Prostate gland (tissue), 2 donors: Measurements from ENCODE around the gene SMCP. TPM values are rescaled to one million over a fixed set of nuclear protein-coding genes. Genes with fewer than 3 reads are reported as not detected.
A peak's percentile ranks its signal among the peaks of the same experiment; 100 is the strongest.

Source experiments
- DNase-seq: peaks from one replicate; pipeline ENCODE4 v3.0.0-alpha.2; 2019; ENCODE audit warnings: low spot score
- H3K27ac ChIP-seq, 2 donors: fragments of 200-600 bp; sonication (generic); 2 replicates each; pipeline ENCODE4 v1.5.1; 2017 to 2019
- H3K27me3 ChIP-seq: fragments of 200-600 bp; sonication (generic); replicated peaks from 2 replicates; pipeline ENCODE4 v1.5.1; 2019; ENCODE audit not compliant: insufficient read depth
- H3K36me3 ChIP-seq, 2 donors: fragments of 200-600 bp; sonication (generic); 1 replicate in 1 of 2; 2 replicates in 1 of 2; pipeline versions ENCODE4 v1.5.1 to v1.8.1; 2017 to 2019
- H3K4me1 ChIP-seq: fragments of 200-600 bp; sonication (generic); replicated peaks from 2 replicates; pipeline ENCODE4 v1.5.1; 2019
- H3K4me3 ChIP-seq, 2 donors: fragments of 200-600 bp; sonication (generic); 2 replicates each; pipeline ENCODE4 v1.5.1; 2017 to 2019
- H3K9me3 ChIP-seq: fragments of 200-600 bp; sonication (generic); 2 replicates; pipeline ENCODE4 v1.5.1; 2017
- POLR2A ChIP-seq: fragments of 450-650 bp; IDR thresholded peaks from one replicate; pipeline ENCODE4 v1.6.1; 2016; ENCODE audit warnings: antibody characterized with exemption, mild to moderate bottlenecking
- POLR2AphosphoS5 ChIP-seq: sonication (generic); formaldehyde crosslinking; IDR thresholded peaks from one replicate; pipeline ENCODE4 v1.6.1; 2017; ENCODE audit warnings: antibody characterized with exemption
- WGBS: methylation state at CpG from one replicate; pipeline ENCODE4 v1.1.5; 2018; 5-methylcytosine and 5-hydroxymethylcytosine counted together
- intact Hi-C: fragments of 100-400 bp; cut with DNase I; formaldehyde crosslinking; loops from one replicate; pipeline ENCODE4 v1.14.2; 2022
- total RNA-seq, 2 donors: library from RNA; depleted of rRNA; stranded (reverse); fragments of >200 nt; gene quantifications; one replicate each; pipeline ENCODE4 v1.1.0, GENCODE V29; 2016
- TF ChIP-seq, protein P1 (sequence below), 4 experiments: fragments of 200-600 bp in 2 of 4; fragments of 450-650 bp in 2 of 4; sonication (generic) in 2 of 4; IDR thresholded peaks; 1 replicate in 3 of 4; 2 replicates in 1 of 4; pipeline ENCODE4 v1.5.1; 2016 to 2019; ENCODE audit warnings: antibody characterized with exemption in 4 of 4, mild to moderate bottlenecking in 2 of 4, moderate library complexity in 2 of 4

The SMCP gene
- total RNA-seq, 2 donors from 2014 or later = 36.5 TPM; not detected in 1

DNA sequence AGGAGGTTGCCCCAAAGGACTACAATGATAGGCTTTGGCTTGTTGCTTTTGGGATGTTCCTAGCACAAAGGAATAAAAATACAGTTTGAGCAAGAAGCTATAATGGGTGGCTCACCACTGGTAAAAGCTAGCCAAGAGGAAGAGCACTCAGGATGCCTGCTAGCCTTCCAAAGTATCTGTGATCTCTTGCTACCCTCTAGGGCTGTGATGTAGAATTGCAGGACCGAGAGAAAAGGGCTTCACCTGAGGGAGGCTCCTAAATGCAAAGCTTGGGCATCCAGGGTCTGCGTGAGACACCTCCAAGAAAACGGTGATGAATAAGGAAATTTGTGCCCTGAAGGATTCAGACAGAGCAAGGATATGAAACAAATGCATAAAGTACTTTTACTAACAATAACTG, 48.0 kb downstream of the SMCP start:
- WGBS = 72% methylated on average over 3 of the region's 3 CpGs
- H3K4me1 ChIP-seq = no peaks in the 10 kb centered on the region
- H3K27ac ChIP-seq = no peak overlapping the region
- intact Hi-C loops = no loop called here
- DNase-seq = no peak
- H3K36me3 ChIP-seq = no peaks in the 10 kb centered on the region
- no peaks in the 10 kb centered on the region for H3K27me3 ChIP-seq
- no peak overlapping the region for H3K4me3 ChIP-seq
- no peaks in the 10 kb centered on the region for H3K9me3 ChIP-seq
- TF ChIP-seq POLR2A (no peak), POLR2AphosphoS5 (no peak)
- TF ChIP-seq, protein P1, sequence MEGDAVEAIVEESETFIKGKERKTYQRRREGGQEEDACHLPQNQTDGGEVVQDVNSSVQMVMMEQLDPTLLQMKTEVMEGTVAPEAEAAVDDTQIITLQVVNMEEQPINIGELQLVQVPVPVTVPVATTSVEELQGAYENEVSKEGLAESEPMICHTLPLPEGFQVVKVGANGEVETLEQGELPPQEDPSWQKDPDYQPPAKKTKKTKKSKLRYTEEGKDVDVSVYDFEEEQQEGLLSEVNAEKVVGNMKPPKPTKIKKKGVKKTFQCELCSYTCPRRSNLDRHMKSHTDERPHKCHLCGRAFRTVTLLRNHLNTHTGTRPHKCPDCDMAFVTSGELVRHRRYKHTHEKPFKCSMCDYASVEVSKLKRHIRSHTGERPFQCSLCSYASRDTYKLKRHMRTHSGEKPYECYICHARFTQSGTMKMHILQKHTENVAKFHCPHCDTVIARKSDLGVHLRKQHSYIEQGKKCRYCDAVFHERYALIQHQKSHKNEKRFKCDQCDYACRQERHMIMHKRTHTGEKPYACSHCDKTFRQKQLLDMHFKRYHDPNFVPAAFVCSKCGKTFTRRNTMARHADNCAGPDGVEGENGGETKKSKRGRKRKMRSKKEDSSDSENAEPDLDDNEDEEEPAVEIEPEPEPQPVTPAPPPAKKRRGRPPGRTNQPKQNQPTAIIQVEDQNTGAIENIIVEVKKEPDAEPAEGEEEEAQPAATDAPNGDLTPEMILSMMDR (IDR thresholded peaks at IDR 0.05) = peak in 1 of 4 experiments; percentile 14

DNA sequence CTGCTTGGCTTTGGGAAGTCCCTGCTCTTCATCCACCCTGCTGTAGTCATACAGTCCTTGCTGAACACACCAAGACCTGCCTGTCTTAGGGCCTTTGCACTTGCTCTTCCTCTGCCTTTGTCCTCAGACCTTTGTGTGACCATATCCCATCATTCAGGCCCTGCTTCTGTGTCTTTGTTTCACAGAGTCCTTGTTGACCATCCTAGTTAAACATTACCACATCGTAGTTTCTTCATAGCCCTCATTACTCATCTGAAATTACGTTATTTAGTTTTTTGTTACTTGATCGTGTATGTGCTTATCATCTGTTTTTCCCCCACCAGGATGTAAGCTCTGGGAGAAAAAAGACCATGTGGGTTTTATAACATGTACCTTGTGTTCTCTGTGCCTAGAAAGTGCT, 50.5 kb downstream of the SMCP start:
- no peaks in the 10 kb centered on the region for H3K9me3 ChIP-seq
- no peaks in the 10 kb centered on the region for H3K4me1 ChIP-seq
- TF ChIP-seq, protein P1 (IDR thresholded peaks at IDR 0.05) = no peak
- no peak for TF ChIP-seq POLR2A
- TF ChIP-seq POLR2AphosphoS5 = no peak
- 48% methylated on average over 3 of the region's 3 CpGs for WGBS
- H3K4me3 ChIP-seq = no peak overlapping the region
- no peak overlapping the region for H3K27ac ChIP-seq
- intact Hi-C loops = no loop called here
- DNase-seq = no peak
- H3K36me3 ChIP-seq = no peaks in the 10 kb centered on the region
- no peaks in the 10 kb centered on the region for H3K27me3 ChIP-seq

DNA sequence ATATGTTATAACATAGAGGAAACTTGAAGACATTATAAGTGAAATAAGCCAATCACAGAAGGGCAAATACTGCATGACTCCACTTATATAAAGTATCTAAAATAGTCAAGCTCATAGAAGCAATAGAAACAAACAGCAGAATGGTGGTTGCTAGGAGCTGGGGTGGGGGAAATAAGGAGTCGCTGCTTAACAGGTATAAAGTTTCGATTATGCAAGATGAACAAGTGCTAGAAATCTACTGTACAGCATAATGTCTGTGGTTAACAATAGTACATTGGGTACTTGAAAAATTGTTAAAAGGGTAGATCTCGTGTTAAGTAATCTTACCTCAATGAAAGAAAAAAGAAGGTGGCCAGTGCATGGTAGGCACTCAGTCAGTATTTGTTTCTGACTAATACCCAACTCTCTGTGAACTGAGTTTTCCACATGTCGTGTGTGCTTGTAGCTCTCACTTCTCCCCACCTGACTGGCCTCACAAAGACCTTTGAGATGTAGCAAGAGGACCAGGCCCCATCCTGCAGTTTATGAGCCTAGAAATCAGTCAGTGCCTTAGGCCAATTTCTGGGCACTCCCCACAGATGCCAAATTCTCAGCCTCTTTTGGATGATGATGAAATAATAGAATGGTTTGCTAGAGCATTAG, 54.2 kb downstream of the SMCP start:
- Histone ChIP-seq H3K27ac (no peak overlapping the region), H3K4me3 (no peak overlapping the region), H3K36me3 (no peaks in the 10 kb centered on the region), H3K9me3 (no peaks in the 10 kb centered on the region), H3K4me1 (no peaks in the 10 kb centered on the region), H3K27me3 (no peaks in the 10 kb centered on the region)
- TF ChIP-seq POLR2AphosphoS5 = no peak
- TF ChIP-seq, protein P1 (IDR thresholded peaks at IDR 0.05) = no peak
- no peak for TF ChIP-seq POLR2A
- WGBS = 65% methylated on average over 4 of the region's 4 CpGs
- intact Hi-C loops = no loop called here
- no peak for DNase-seq

DNA sequence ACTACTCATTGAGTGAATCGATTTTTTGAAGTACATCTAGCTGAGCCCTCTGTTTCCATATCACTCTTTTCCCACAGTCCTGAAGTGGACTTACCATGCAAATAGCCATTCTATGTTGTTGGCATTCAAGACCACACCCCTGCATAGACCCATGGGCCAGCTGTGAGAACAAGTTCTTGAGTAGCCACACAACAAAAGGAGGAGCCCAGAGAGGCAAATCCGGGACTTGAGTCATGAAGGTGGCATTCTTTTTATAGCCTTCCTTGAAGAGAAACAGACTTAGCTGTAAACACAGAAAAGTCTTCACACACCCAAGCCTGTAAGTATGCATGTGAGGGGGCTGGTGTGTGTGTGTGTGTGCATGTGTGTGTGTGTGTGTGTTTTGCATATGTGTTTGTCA, 55.1 kb downstream of the SMCP start:
- Histone ChIP-seq H3K4me3 (no peak overlapping the region), H3K9me3 (no peaks in the 10 kb centered on the region), H3K27me3 (no peaks in the 10 kb centered on the region), H3K4me1 (no peaks in the 10 kb centered on the region), H3K36me3 (no peaks in the 10 kb centered on the region), H3K27ac (no peak overlapping the region)
- no peak for DNase-seq
- 65% methylated on average over 2 of the region's 2 CpGs for WGBS
- intact Hi-C loops = no loop called here
- TF ChIP-seq POLR2A = no peak
- no peak for TF ChIP-seq POLR2AphosphoS5
- TF ChIP-seq, protein P1 (IDR thresholded peaks at IDR 0.05) = no peak

Other genes starting within 250 kb of the SMCP start
- gene LCE2D, start 214.9 kb upstream of the SMCP start, total RNA-seq = not detected
- 1 to 10 TPM in 1 of 2 donors, not detected in 1; 1.8 TPM for gene LCE2C, start 203.0 kb upstream of the SMCP start, total RNA-seq
- gene LCE2B, start 192.2 kb upstream of the SMCP start, total RNA-seq = 1 to 10 TPM in 1 of 2 donors, not detected in 1; 3.2 TPM
- gene LCE2A, start 180.0 kb upstream of the SMCP start, total RNA-seq = not detected
- gene LCE4A, start 170.2 kb upstream of the SMCP start, total RNA-seq = not detected
- gene KPRP, start 120.3 kb upstream of the SMCP start, total RNA-seq = under 1 TPM in 1 of 2 donors, not detected in 1; 0.57 TPM
- gene LCE1F, start 103.2 kb upstream of the SMCP start, total RNA-seq = not detected
- gene LCE1E, start 92.1 kb upstream of the SMCP start, total RNA-seq = not detected
- gene LCE1D, start 81.6 kb upstream of the SMCP start, total RNA-seq = not detected
- 1 to 10 TPM in 1 of 2 donors, not detected in 1; 8.6 TPM for gene LCE1C, start 71.7 kb upstream of the SMCP start, total RNA-seq
- under 1 TPM in 1 of 2 donors, not detected in 1; 0.51 TPM for gene LCE1B, start 66.4 kb upstream of the SMCP start, total RNA-seq
- gene LCE1A, start 50.8 kb upstream of the SMCP start, total RNA-seq = 1 to 10 TPM in 1 of 2 donors, not detected in 1; 3.4 TPM
- gene LCE6A, start 35.5 kb upstream of the SMCP start, total RNA-seq = not detected
- not detected for gene LCE7A, start 18.3 kb upstream of the SMCP start, total RNA-seq
- under 1 TPM; 0.46 to 0.57 TPM for gene IVL, start 30.2 kb downstream of the SMCP start, total RNA-seq
- not detected for gene SPRR5, start 68.9 kb downstream of the SMCP start, total RNA-seq
- gene SPRR4, start 92.3 kb downstream of the SMCP start, total RNA-seq = not detected
- gene SPRR1A, start 105.8 kb downstream of the SMCP start, total RNA-seq = not detected
- not detected for gene SPRR3, start 123.4 kb downstream of the SMCP start, total RNA-seq
- gene SPRR1B, start 152.9 kb downstream of the SMCP start, total RNA-seq = not detected
- gene SPRR2D, start 162.8 kb downstream of the SMCP start, total RNA-seq = not detected
- not detected for gene SPRR2A, start 179.2 kb downstream of the SMCP start, total RNA-seq
- not detected for gene SPRR2B, start 193.3 kb downstream of the SMCP start, total RNA-seq
- not detected for gene SPRR2E, start 216.2 kb downstream of the SMCP start, total RNA-seq
- gene SPRR2F, start 235.2 kb downstream of the SMCP start, total RNA-seq = 1 to 10 TPM in 1 of 2 donors, not detected in 1; 2.2 TPM